Osteocyte (in vitro differentiated cells): ENCODE data around the gene WDR59. TPM values are rescaled to one million over a fixed set of nuclear protein-coding genes. Genes with fewer than 3 reads are reported as not detected.
"Not testable (repeated sequence)": the region's sequence is repeated elsewhere in the genome, so short reads cannot be mapped to it uniquely, and the experiment has no call there.

Source experiments
- DNase-seq: peaks from one replicate; pipeline ENCODE4 v3.0.0; 2021; ENCODE audit warnings: mixed read lengths; ENCODE audit not compliant: unreplicated experiment; ENCODE audit errors: extremely low spot score
- H3K27ac Mint-ChIP-seq: one replicate; pipeline ENCODE4 v1.8.0; 2021; ENCODE audit warnings: mild to moderate bottlenecking, mixed read lengths; ENCODE audit not compliant: unreplicated experiment
- H3K27me3 Mint-ChIP-seq: one replicate; pipeline ENCODE4 v1.8.0; 2021; ENCODE audit warnings: mixed read lengths; ENCODE audit not compliant: unreplicated experiment
- H3K36me3 Mint-ChIP-seq: one replicate; pipeline ENCODE4 v1.8.0; 2021; ENCODE audit warnings: mixed read lengths; ENCODE audit not compliant: unreplicated experiment
- H3K4me1 Mint-ChIP-seq: one replicate; pipeline ENCODE4 v1.8.0; 2021; ENCODE audit warnings: mixed read lengths; ENCODE audit not compliant: unreplicated experiment
- H3K4me3 Mint-ChIP-seq: one replicate; pipeline ENCODE4 v1.8.0; 2021; ENCODE audit warnings: mild to moderate bottlenecking, moderate library complexity, mixed read lengths; ENCODE audit not compliant: unreplicated experiment
- H3K9me3 Mint-ChIP-seq: one replicate; pipeline ENCODE4 v1.8.0; 2021; ENCODE audit warnings: mixed read lengths; ENCODE audit not compliant: unreplicated experiment
- total RNA-seq: library from RNA; stranded (reverse); gene quantifications from 2 replicates; pipeline ENCODE4 v1.2.1, GENCODE V29; 2021
- TF ChIP-seq, protein P1 (sequence below): fragments of 200-600 bp; sonication (generic); IDR thresholded peaks from 2 replicates; pipeline ENCODE4 v1.5.0; 2021; ENCODE audit warnings: antibody characterized with exemption, mild to moderate bottlenecking, moderate library complexity

The WDR59 gene
- total RNA-seq, 1 donor from 2014 or later = 63.3 TPM

DNA sequence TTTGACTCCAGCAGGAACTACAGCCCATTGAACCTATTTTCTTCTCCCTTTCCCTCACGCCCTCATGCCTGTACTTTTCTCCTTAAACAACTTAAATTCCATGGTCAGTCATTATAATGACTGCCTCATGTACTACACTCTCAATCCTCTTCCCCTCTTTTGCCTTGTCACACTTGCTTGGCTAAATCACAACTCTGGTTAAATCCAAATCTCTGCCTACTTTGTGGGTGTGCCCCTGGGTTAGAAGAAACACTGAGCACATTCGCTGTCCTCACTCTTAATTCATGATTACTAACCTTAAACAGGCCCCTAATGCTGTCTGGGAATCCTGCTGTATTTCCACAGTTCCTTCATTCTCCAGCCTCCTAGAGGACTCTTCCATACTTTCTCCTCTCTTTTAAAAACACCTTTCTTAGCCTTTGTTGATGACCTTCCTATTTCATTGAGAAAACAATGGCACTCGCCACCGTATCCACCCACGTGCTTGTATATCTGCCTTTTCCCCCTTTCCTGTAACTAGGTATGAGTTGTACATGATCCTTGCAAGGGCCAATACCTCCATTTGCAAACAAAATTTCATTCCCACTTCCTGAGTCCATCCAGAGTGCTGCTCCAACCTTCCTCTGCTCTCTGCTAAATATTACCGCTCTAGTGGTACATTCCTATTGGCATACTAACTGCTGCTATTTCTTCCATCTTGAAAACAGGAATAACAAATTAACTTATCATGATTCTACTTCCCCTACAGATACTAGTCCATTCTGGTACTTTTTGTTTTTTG lies 42.8 kb upstream of the WDR59 start:
- TF ChIP-seq, protein P1, sequence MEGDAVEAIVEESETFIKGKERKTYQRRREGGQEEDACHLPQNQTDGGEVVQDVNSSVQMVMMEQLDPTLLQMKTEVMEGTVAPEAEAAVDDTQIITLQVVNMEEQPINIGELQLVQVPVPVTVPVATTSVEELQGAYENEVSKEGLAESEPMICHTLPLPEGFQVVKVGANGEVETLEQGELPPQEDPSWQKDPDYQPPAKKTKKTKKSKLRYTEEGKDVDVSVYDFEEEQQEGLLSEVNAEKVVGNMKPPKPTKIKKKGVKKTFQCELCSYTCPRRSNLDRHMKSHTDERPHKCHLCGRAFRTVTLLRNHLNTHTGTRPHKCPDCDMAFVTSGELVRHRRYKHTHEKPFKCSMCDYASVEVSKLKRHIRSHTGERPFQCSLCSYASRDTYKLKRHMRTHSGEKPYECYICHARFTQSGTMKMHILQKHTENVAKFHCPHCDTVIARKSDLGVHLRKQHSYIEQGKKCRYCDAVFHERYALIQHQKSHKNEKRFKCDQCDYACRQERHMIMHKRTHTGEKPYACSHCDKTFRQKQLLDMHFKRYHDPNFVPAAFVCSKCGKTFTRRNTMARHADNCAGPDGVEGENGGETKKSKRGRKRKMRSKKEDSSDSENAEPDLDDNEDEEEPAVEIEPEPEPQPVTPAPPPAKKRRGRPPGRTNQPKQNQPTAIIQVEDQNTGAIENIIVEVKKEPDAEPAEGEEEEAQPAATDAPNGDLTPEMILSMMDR = no peak
- peaks cover 32% of the 10 kb centered on the region for H3K4me1 Mint-ChIP-seq
- H3K9me3 Mint-ChIP-seq = peaks cover 6% of the 10 kb centered on the region
- no peak overlapping the region for H3K4me3 Mint-ChIP-seq
- H3K27me3 Mint-ChIP-seq = no peaks in the 10 kb centered on the region
- no peak for DNase-seq
- H3K36me3 Mint-ChIP-seq = peaks cover 3% of the 10 kb centered on the region
- H3K27ac Mint-ChIP-seq = no peak overlapping the region

GRCh38 chr16:75026892-75027391 lies 42.0 kb upstream of the WDR59 start:
- no peak overlapping the region for H3K27ac Mint-ChIP-seq
- H3K4me1 Mint-ChIP-seq = peaks cover 32% of the 10 kb centered on the region
- no peak for DNase-seq
- peaks cover 3% of the 10 kb centered on the region for H3K36me3 Mint-ChIP-seq
- H3K27me3 Mint-ChIP-seq = no peaks in the 10 kb centered on the region
- TF ChIP-seq, protein P1 = no peak
- no peak overlapping the region for H3K4me3 Mint-ChIP-seq
- peaks cover 6% of the 10 kb centered on the region for H3K9me3 Mint-ChIP-seq

DNA sequence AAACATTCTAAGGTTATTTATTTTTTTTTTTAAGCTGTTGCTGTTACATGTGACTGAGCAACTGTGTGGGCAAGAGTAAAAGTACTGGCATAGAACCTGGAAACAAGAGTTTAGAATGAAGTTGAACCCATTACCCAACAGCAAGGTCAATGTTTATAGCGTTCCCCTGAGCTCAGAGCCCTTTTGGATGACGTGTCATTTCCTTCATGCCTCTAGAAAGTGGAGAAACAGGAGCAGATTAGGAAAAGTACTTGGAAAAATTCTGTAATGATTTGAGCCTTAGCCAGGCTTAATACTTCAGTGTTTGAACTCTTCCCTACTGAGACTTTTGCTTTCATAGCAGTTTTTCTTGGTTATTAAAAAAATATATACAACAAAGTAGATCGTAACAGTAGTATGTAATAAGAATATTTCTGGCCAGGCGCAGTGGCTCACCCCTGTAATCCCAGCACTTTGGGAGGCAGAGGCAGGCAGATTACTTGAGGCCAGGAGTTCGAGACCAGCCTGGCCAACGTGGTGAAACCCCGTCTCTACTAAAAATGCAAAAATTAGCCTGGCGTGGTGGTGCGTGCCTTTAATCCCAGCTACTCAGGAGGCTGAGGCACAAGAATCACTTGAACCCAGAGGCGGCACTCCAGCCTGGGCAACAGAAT lies 41.4 kb upstream of the WDR59 start:
- not testable (repeated sequence) for DNase-seq, H3K4me3 Mint-ChIP-seq, H3K27me3 Mint-ChIP-seq, H3K27ac Mint-ChIP-seq, H3K36me3 Mint-ChIP-seq
- H3K4me1 Mint-ChIP-seq = peaks cover 32% of the 10 kb centered on the region
- peaks cover 11% of the 10 kb centered on the region for H3K9me3 Mint-ChIP-seq

DNA sequence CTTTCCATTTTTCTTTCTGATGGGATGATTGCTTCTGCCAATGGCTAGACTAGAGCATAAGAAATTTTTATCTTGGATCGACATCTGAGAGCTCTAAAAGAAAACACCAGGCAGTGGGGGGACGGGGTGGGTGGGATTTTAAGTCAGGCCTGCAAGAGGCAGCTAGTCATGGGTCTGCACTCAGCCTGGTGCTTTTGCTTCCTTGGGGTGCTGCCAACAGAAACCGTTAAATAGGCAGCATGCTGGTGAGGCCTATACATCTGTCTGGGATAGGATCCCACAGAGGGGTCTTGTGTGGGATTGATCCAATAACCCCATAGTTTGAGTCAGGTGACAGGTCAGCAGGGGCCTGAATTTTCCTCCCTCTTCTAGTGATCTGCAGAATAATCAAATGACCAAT lies 40.8 kb upstream of the WDR59 start:
- Mint-ChIP-seq H3K27ac (no peak overlapping the region), H3K4me1 (peaks cover 32% of the 10 kb centered on the region), H3K27me3 (no peaks in the 10 kb centered on the region), H3K4me3 (no peak overlapping the region), H3K9me3 (peaks cover 14% of the 10 kb centered on the region), H3K36me3 (peaks cover 15% of the 10 kb centered on the region)
- TF ChIP-seq, protein P1 = no peak
- DNase-seq = no peak

GRCh38 chr16:75024594-75024993 lies 39.7 kb upstream of the WDR59 start:
- Mint-ChIP-seq H3K4me1 (peaks cover 35% of the 10 kb centered on the region), H3K9me3 (peaks cover 8% of the 10 kb centered on the region), H3K4me3 (no peak overlapping the region), H3K36me3 (peaks cover 13% of the 10 kb centered on the region), H3K27me3 (no peaks in the 10 kb centered on the region), H3K27ac (peak overlapping the region; percentile 39)
- no peak for DNase-seq
- TF ChIP-seq, protein P1 = no peak
